Transverse colon (tissue), 3 donors: ENCODE measurements around the gene CPN1.

ENCODE experiments used
- CTCF ChIP-seq, 5 experiments: fragments of 200-600 bp in 3 of 5; fragments of 450-650 bp in 2 of 5; sonication (generic) in 3 of 5; IDR thresholded peaks; 1 replicate in 2 of 5; 2 replicates in 3 of 5; pipeline ENCODE4 v1.5.1; 2016 to 2017; ENCODE audit warnings: antibody characterized with exemption in 5 of 5, inconsistent platforms in 3 of 5, mild to moderate bottlenecking in 2 of 5, moderate library complexity in 1 of 5
- EP300 ChIP-seq: sonication (generic); formaldehyde crosslinking; IDR thresholded peaks from one replicate; pipeline ENCODE4 v1.6.1; 2017; ENCODE audit warnings: antibody characterized with exemption, low read depth

GRCh38 chr10:100101192-100102076, 19.8 kb upstream of the CPN1 start:
- TF ChIP-seq EP300 (no peak), CTCF (IDR thresholded peaks at IDR 0.05) (no peak)
